Umbilical cord (tissue), 2 donors: ENCODE measurements around the gene EFHD2. TPM values are rescaled to one million over a fixed set of nuclear protein-coding genes. Genes with fewer than 3 reads are reported as not detected.
"Not testable (repeated sequence)": the region's sequence is repeated elsewhere in the genome, so short reads cannot be mapped to it uniquely, and the experiment has no call there.

Experiments used
- DNase-seq: peaks from one replicate; pipeline ENCODE4 v3.0.0-alpha.2; 2015; ENCODE audit warnings: low spot score
- total RNA-seq: library from RNA; depleted of rRNA; stranded (reverse); fragments of >200 nt; gene quantifications from one replicate; pipeline ENCODE4 v1.2.3, GENCODE V29; 2014; ENCODE audit warnings: low replicate concordance; ENCODE audit not compliant: insufficient read depth

Gene EFHD2
- total RNA-seq, 1 donor from 2014 or later, result 13.0 TPM

GRCh38 chr1:15412175-15412800 lies 2.6 kb downstream of the EFHD2 start:
- DNase-seq, result no peak

GRCh38 chr1:15412843-15413242 lies 3.2 kb downstream of the EFHD2 start:
- DNase-seq, result no peak

- DNase-seq, result no peak
These were observed 4.1 kb downstream of the EFHD2 start for GRCh38 chr1:15413563-15414444.

- DNase-seq, result no peak
These were observed 4.8 kb downstream of the EFHD2 start for GRCh38 chr1:15414445-15414983.

GRCh38 chr1:15417059-15417934 lies 7.6 kb downstream of the EFHD2 start:
- peak; percentile 43 for DNase-seq

- DNase-seq, result no peak
These were observed 9.3 kb downstream of the EFHD2 start for GRCh38 chr1:15418806-15419515.

- DNase-seq, result no peak
These were observed 11.3 kb downstream of the EFHD2 start for GRCh38 chr1:15420853-15421465.

- no peak for DNase-seq
These were observed 13.2 kb downstream of the EFHD2 start for GRCh38 chr1:15422871-15423270.

- no peak for DNase-seq
These were observed 13.8 kb downstream of the EFHD2 start for GRCh38 chr1:15423355-15424077.

GRCh38 chr1:15424146-15424667 lies 14.5 kb downstream of the EFHD2 start:
- no peak for DNase-seq

GRCh38 chr1:15424981-15425380 lies 15.3 kb downstream of the EFHD2 start:
- no peak for DNase-seq

- DNase-seq, result no peak
These were observed 15.8 kb downstream of the EFHD2 start for GRCh38 chr1:15425521-15425920.

GRCh38 chr1:15425958-15426357 lies 16.3 kb downstream of the EFHD2 start:
- DNase-seq, result no peak

GRCh38 chr1:15426492-15427279 lies 17.0 kb downstream of the EFHD2 start:
- DNase-seq, result peak; percentile 78

- peak; percentile 52 for DNase-seq
These were observed 17.6 kb downstream of the EFHD2 start for GRCh38 chr1:15427280-15427666.

- DNase-seq, result not testable (repeated sequence)
These were observed 18.6 kb downstream of the EFHD2 start for GRCh38 chr1:15428252-15428651.

GRCh38 chr1:15428815-15429435 lies 19.2 kb downstream of the EFHD2 start:
- DNase-seq, result no peak

- DNase-seq, result no peak
These were observed 20.0 kb downstream of the EFHD2 start for GRCh38 chr1:15429701-15430149.
